Activated T-cell treated with anti-CD3 and anti-CD28 coated beads, Interleukin-2, amount 50 U/mL, for 24 hours (primary cell): ENCODE measurements around the gene EML2.
"Not testable (repeated sequence)": the region's sequence is repeated elsewhere in the genome, so short reads cannot be mapped to it uniquely, and the experiment has no call there.

Source experiments
- DNase-seq: peaks from one replicate; pipeline ENCODE4 v3.0.0-alpha.2; 2020
- H3K27ac Mint-ChIP-seq: 2 replicates; pipeline ENCODE4 v1.8.0; 2020; ENCODE audit warnings: mild to moderate bottlenecking, mixed read lengths
- H3K27me3 Mint-ChIP-seq: 2 replicates; pipeline ENCODE4 v1.8.0; 2020; ENCODE audit warnings: mixed read lengths
- H3K36me3 Mint-ChIP-seq: 2 replicates; pipeline ENCODE4 v1.8.0; 2020; ENCODE audit warnings: low read depth, mixed read lengths
- H3K4me1 Mint-ChIP-seq: 2 replicates; pipeline ENCODE4 v1.8.0; 2020; ENCODE audit warnings: low read depth, mixed read lengths
- H3K4me3 Mint-ChIP-seq: 2 replicates; pipeline ENCODE4 v1.8.0; 2020; ENCODE audit warnings: mild to moderate bottlenecking, moderate library complexity, mixed read lengths
- H3K9me3 Mint-ChIP-seq: 2 replicates; pipeline ENCODE4 v1.8.0; 2020; ENCODE audit warnings: mixed read lengths

EML2 gene

DNA sequence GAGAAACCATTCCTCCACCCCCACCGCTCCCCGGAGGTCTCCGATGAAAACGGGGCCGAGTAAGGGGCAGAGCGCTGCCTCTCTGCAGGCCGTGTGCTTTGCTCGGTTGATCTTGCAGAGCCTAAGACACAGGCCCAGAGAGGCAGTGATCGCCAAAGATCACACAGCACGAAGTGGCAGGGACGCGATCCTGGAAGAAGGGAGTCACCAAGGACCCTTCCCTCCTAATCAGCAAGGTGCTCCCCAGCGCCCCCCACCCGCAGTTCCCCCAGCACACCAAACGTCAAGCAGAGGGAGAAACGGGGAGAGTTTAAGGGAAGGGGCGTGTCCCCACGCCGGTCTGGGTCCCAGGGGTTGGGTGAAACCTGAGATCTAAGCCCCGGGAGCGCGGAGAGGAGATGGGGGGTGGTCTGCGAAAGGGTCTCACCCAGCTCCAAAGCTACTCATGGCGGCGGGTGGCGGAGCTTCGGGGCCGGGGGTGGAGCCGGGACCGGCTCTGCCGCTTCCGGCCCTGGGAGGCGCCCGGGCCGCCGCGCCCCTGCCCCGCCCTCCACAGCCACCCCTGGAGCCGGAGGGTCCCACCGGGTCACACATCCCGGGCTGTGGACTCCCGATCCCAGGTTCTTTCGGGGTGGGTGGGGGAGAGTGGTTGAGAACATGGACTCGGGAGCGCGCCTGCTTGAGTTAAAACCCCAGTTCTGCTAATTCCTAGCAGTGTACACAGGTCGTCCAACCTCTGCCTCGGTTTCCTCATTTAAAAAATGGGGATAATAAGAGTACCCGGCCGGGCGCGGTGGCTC, at the start of gene EML2:
TSS of gene EML2 (minus strand) at position 468 of the 800 bp plus-strand sequence. CDS start at position 447, 21 bp downstream.
- Mint-ChIP-seq H3K27ac (peak within 1 kb of the TSS; percentile 87), H3K4me3 (peak within 1 kb of the TSS; percentile 92), H3K9me3 (peaks cover 3% of the 10 kb centered on the region), H3K27me3 (no peaks in the 10 kb centered on the region), H3K36me3 (peaks cover 55% of the 10 kb centered on the region), H3K4me1 (peaks cover 43% of the 10 kb centered on the region)
- peak; percentile 76 for DNase-seq

GRCh38 chr19:45687599-45687998, 48.4 kb upstream of the EML2 start:
- peaks cover 20% of the 10 kb centered on the region for H3K4me1 Mint-ChIP-seq
- no peaks in the 10 kb centered on the region for H3K9me3 Mint-ChIP-seq
- no peak overlapping the region for H3K27ac Mint-ChIP-seq
- no peak overlapping the region for H3K4me3 Mint-ChIP-seq
- H3K27me3 Mint-ChIP-seq, result no peaks in the 10 kb centered on the region
- no peak for DNase-seq
- H3K36me3 Mint-ChIP-seq, result peaks cover 86% of the 10 kb centered on the region

GRCh38 chr19:45685045-45685444, 45.8 kb upstream of the EML2 start:
- H3K36me3 Mint-ChIP-seq, result peaks cover 68% of the 10 kb centered on the region
- H3K4me3 Mint-ChIP-seq, H3K27ac Mint-ChIP-seq, DNase-seq, H3K9me3 Mint-ChIP-seq, H3K27me3 Mint-ChIP-seq: not testable (repeated sequence)
- H3K4me1 Mint-ChIP-seq, result peaks cover 19% of the 10 kb centered on the region

GRCh38 chr19:45682908-45683307, 43.7 kb upstream of the EML2 start:
- Mint-ChIP-seq H3K27me3 (no peaks in the 10 kb centered on the region), H3K27ac (peak overlapping the region; percentile 15), H3K36me3 (peaks cover 52% of the 10 kb centered on the region), H3K9me3 (no peaks in the 10 kb centered on the region), H3K4me1 (peaks cover 13% of the 10 kb centered on the region), H3K4me3 (no peak overlapping the region)
- DNase-seq, result no peak

- no peak for DNase-seq
- H3K27ac Mint-ChIP-seq, result no peak overlapping the region
- peaks cover 16% of the 10 kb centered on the region for H3K4me1 Mint-ChIP-seq
- H3K9me3 Mint-ChIP-seq, result no peaks in the 10 kb centered on the region
- no peaks in the 10 kb centered on the region for H3K27me3 Mint-ChIP-seq
- H3K4me3 Mint-ChIP-seq, result no peak overlapping the region
- H3K36me3 Mint-ChIP-seq, result peaks cover 44% of the 10 kb centered on the region
These were observed 42.9 kb upstream of the EML2 start for GRCh38 chr19:45682117-45682516.

GRCh38 chr19:45681391-45682015, 42.3 kb upstream of the EML2 start:
- Mint-ChIP-seq H3K27ac (peak overlapping the region; percentile 76), H3K4me1 (peaks cover 19% of the 10 kb centered on the region), H3K9me3 (no peaks in the 10 kb centered on the region), H3K36me3 (peaks cover 38% of the 10 kb centered on the region), H3K4me3 (peak overlapping the region; percentile 65), H3K27me3 (no peaks in the 10 kb centered on the region)
- peak; percentile 92 for DNase-seq

DNA sequence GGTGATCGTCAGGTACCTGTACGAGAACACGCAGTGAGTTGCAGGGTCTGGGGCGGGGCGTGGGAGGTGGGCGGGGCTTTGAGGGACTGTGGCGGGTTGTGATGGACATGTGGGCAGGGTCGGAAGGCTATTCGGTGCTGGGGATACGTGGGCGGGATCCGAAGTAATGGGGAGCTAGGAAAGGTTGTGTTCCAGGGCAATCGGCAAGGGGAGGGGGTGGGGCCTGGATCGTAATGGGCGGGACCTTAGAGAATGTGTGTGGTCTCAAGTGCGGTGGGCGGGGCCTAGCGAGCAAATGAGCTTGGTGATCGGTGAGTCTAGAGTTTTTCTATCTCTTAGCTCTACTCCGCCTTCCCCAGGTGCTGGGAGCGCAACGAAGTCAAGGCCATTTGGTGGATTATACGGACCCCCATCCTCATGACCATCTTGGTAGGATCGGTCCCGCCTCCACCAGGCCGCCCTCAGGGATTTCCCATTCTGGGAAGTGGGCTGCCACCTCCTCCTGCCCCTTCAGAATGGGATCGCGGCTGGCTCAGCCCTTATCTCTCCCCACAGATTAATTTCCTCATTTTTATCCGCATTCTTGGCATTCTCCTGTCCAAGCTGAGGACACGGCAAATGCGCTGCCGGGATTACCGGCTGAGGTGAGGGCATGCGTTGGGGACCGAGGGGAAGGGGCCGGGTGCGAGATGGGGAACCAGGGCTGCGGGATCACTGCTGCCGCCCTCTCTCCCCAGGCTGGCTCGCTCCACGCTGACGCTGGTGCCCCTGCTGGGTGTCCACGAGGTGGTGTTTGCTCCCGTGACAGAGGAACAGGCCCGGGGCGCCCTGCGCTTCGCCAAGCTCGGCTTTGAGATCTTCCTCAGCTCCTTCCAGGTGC, 38.4 kb upstream of the EML2 start:
- peak; percentile 84 for DNase-seq
- H3K9me3 Mint-ChIP-seq, result no peaks in the 10 kb centered on the region
- H3K4me1 Mint-ChIP-seq, result peaks cover 21% of the 10 kb centered on the region
- H3K27me3 Mint-ChIP-seq, result no peaks in the 10 kb centered on the region
- H3K36me3 Mint-ChIP-seq, result no peaks in the 10 kb centered on the region
- no peak overlapping the region for H3K27ac Mint-ChIP-seq
- H3K4me3 Mint-ChIP-seq, result peak overlapping the region; percentile 64

DNA sequence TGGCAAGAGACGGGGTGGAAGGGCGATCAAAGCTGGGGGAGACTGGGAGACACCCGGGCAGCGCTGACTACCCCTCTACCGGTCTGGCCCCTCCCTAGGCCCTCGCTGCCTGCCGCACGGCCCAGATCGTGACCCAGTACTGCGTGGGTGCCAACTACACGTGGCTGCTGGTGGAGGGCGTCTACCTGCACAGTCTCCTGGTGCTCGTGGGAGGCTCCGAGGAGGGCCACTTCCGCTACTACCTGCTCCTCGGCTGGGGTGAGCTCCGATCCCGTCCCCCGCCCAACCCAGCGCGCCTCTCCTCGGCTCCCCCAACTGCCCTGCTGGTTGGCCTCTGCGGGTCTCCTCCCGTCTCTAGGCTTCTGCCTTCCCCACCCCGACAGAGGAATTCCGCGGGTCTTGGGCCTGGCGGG, 37.7 kb upstream of the EML2 start:
- peak; percentile 77 for DNase-seq
- H3K4me3 Mint-ChIP-seq, result peak overlapping the region; percentile 58

GRCh38 chr19:45674946-45675345, 35.7 kb upstream of the EML2 start:
- peaks cover 21% of the 10 kb centered on the region for H3K4me1 Mint-ChIP-seq
- no peak overlapping the region for H3K4me3 Mint-ChIP-seq
- no peak for DNase-seq
- peaks cover 15% of the 10 kb centered on the region for H3K27me3 Mint-ChIP-seq
- no peak overlapping the region for H3K27ac Mint-ChIP-seq
- H3K9me3 Mint-ChIP-seq, result no peaks in the 10 kb centered on the region
- no peaks in the 10 kb centered on the region for H3K36me3 Mint-ChIP-seq

More for the DNA sequence above, 37.7 kb upstream of the EML2 start:
- Mint-ChIP-seq H3K4me1 (peaks cover 18% of the 10 kb centered on the region), H3K27ac (peak overlapping the region; percentile 23), H3K9me3 (no peaks in the 10 kb centered on the region), H3K36me3 (no peaks in the 10 kb centered on the region), H3K27me3 (no peaks in the 10 kb centered on the region)

- Mint-ChIP-seq H3K27ac (no peak overlapping the region), H3K36me3 (no peaks in the 10 kb centered on the region), H3K9me3 (no peaks in the 10 kb centered on the region), H3K4me1 (peaks cover 37% of the 10 kb centered on the region), H3K4me3 (peak overlapping the region; percentile 43), H3K27me3 (peaks cover 30% of the 10 kb centered on the region)
- peak; percentile 78 for DNase-seq
These were observed 31.7 kb upstream of the EML2 start for GRCh38 chr19:45670670-45671453.

DNA sequence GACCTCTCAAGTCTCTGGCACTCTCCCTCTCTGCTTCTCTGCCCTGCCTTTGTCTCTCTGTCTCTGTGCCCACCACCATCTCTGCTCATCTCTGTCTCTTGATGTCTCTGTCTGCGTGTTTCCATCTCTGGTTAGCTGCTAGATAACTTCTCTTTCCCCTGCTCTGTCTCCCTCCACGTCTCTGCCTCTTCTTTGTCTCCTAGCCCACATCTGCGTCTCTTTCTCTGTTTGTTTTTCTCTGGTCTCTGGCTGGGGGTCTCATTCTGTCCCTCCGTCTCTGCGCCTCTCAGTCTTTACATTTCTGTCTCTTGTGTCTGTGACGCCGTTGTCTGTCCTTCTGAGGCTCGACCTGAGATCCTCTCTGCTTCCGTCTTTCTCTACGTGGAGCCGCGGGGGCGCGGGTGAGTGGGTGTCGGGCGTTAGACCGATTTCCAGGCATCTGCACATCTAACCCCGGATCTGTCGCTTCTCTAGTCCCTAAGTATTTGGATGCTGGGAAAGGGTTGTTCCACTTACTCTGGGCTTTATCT, 29.2 kb upstream of the EML2 start:
- Mint-ChIP-seq H3K27me3 (peaks cover 33% of the 10 kb centered on the region), H3K4me1 (peaks cover 39% of the 10 kb centered on the region), H3K27ac (peak overlapping the region; percentile 63), H3K4me3 (peak overlapping the region; percentile 73), H3K36me3 (no peaks in the 10 kb centered on the region), H3K9me3 (no peaks in the 10 kb centered on the region)
- DNase-seq, result peak; percentile 64

GRCh38 chr19:45667620-45668341, 28.6 kb upstream of the EML2 start, which contains the start of gene GIPR:
TSS of gene GIPR (plus strand) at chr19:45668221. CDS start at chr19:45669521, 1,300 bp downstream.
- Mint-ChIP-seq H3K36me3 (no peaks in the 10 kb centered on the region), H3K27me3 (peaks cover 33% of the 10 kb centered on the region), H3K4me3 (peak within 1 kb of the TSS; percentile 73), H3K9me3 (no peaks in the 10 kb centered on the region), H3K27ac (peak within 1 kb of the TSS; percentile 63), H3K4me1 (peaks cover 39% of the 10 kb centered on the region)
- DNase-seq, result peak; percentile 77

- H3K27ac Mint-ChIP-seq, result no peak overlapping the region
- H3K27me3 Mint-ChIP-seq, result peaks cover 18% of the 10 kb centered on the region
- no peak for DNase-seq
These were observed 25.4 kb upstream of the EML2 start for GRCh38 chr19:45664575-45664974.

More at GRCh38 chr19:45664575-45664974, 25.4 kb upstream of the EML2 start:
- Mint-ChIP-seq H3K9me3 (no peaks in the 10 kb centered on the region), H3K36me3 (no peaks in the 10 kb centered on the region), H3K4me3 (no peak overlapping the region), H3K4me1 (peaks cover 26% of the 10 kb centered on the region)
